RWPE2 (cell line): Measurements from ENCODE around the gene ABCG4.
"Not testable (repeated sequence)": the region's sequence is repeated elsewhere in the genome, so short reads cannot be mapped to it uniquely, and the experiment has no call there.

ENCODE experiments used
- ATAC-seq: fragments of 200-7000 bp; cut with Tn5 transposase; 3 replicates; pipeline ENCODE4 v1.9.1; 2021; ENCODE audit warnings: low read depth
- DNase-seq: peaks from one replicate; pipeline ENCODE4 v3.0.0-alpha.2; 2020; ENCODE audit warnings: low spot score
- H3K27ac ChIP-seq: fragments of 450-650 bp; 2 replicates; pipeline ENCODE4 v1.5.1; 2017; ENCODE audit warnings: mild to moderate bottlenecking; ENCODE audit not compliant: poor library complexity, severe bottlenecking
- H3K27me3 ChIP-seq: fragments of 250-450 bp; sonication (Bioruptor Pico); 2 replicates; pipeline ENCODE4 v1.5.1; 2021; ENCODE audit warnings: mild to moderate bottlenecking, moderate library complexity; ENCODE audit not compliant: insufficient read depth, poor library complexity, severe bottlenecking
- H3K36me3 ChIP-seq: fragments of 250-450 bp; sonication (Bioruptor Pico); 2 replicates; pipeline ENCODE4 v1.5.1; 2020; ENCODE audit warnings: low read depth, mild to moderate bottlenecking, moderate library complexity
- H3K4me1 ChIP-seq: fragments of 250-450 bp; sonication (Bioruptor Pico); 2 replicates; pipeline ENCODE4 v1.5.1; 2021; ENCODE audit warnings: mild to moderate bottlenecking, moderate library complexity; ENCODE audit not compliant: insufficient read depth, poor library complexity, severe bottlenecking
- H3K4me3 ChIP-seq: fragments of 250-450 bp; sonication (Bioruptor Pico); 2 replicates; pipeline ENCODE4 v1.5.1; 2021; ENCODE audit warnings: mild to moderate bottlenecking, moderate library complexity; ENCODE audit not compliant: severe bottlenecking
- H3K9me3 ChIP-seq: fragments of 250-450 bp; sonication (Bioruptor Pico); 2 replicates; pipeline ENCODE4 v1.5.1; 2021; ENCODE audit warnings: mild to moderate bottlenecking, moderate library complexity; ENCODE audit not compliant: severe bottlenecking
- TF ChIP-seq, protein P1 (sequence below): fragments of 450-650 bp; IDR thresholded peaks from one replicate; pipeline ENCODE4 v1.5.1; 2017; ENCODE audit warnings: mild to moderate bottlenecking, moderate library complexity; ENCODE audit not compliant: poor library complexity, severe bottlenecking

Gene ABCG4

DNA sequence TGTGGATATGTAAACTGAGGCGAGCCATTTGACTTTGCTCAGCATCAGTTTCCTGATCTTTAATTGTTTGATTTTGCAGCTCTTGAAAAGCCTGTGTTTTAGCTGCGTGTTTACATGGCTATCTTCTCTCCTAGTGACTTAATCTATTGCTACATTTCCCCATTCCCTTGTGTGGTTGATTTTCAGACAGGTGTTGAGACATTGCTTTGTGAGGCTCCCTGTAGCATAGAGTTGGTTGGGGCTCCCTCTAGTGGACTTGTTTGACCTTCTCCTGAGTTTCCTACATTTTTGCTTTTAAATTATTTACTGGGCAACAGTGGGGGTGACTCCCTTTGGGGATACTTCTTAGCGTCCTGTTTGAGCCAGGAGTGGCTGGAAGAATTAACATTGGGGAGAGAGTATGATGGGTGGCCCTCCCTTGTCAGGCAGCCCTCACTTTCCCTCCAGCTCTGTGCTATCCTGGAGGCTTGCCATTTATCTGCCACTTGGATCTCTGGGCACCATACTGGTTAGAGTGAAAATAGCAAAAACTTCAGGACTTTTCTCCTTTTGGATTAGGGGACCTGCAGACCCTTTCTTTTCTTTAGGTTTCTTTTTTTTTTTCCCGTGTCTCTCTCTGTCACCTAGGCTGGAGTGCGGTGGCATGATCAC lies 48.1 kb downstream of the ABCG4 start:
- no peaks in the 10 kb centered on the region for H3K36me3 ChIP-seq
- H3K27me3 ChIP-seq = no peaks in the 10 kb centered on the region
- TF ChIP-seq, protein P1, sequence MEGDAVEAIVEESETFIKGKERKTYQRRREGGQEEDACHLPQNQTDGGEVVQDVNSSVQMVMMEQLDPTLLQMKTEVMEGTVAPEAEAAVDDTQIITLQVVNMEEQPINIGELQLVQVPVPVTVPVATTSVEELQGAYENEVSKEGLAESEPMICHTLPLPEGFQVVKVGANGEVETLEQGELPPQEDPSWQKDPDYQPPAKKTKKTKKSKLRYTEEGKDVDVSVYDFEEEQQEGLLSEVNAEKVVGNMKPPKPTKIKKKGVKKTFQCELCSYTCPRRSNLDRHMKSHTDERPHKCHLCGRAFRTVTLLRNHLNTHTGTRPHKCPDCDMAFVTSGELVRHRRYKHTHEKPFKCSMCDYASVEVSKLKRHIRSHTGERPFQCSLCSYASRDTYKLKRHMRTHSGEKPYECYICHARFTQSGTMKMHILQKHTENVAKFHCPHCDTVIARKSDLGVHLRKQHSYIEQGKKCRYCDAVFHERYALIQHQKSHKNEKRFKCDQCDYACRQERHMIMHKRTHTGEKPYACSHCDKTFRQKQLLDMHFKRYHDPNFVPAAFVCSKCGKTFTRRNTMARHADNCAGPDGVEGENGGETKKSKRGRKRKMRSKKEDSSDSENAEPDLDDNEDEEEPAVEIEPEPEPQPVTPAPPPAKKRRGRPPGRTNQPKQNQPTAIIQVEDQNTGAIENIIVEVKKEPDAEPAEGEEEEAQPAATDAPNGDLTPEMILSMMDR = peak; percentile 90
- no peak for DNase-seq
- peak; percentile 89 for ATAC-seq
- H3K4me3 ChIP-seq = no peak overlapping the region
- no peak overlapping the region for H3K27ac ChIP-seq
- no peaks in the 10 kb centered on the region for H3K9me3 ChIP-seq
- H3K4me1 ChIP-seq = no peaks in the 10 kb centered on the region

DNA sequence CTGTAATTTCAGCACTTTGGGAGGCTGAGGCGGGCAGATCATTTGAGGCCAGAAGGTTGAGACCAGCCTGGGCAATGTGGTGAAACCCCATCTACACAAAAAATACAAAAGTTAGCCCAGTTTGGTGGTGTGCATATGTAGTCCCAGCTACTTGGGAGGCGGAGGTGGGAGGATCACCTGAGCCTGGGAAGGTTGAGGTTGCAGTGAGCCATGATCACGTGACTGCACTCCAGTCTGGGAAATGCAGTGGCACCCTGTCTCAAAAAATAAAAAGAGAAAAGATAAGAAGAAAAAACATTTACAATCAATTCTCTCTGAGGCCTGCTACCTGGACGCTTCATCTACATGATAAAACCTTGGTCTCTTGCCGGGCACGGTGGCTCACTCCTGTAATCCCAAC lies 50.1 kb downstream of the ABCG4 start:
- TF ChIP-seq, protein P1 = no peak
- DNase-seq = no peak
- Histone ChIP-seq H3K4me1 (no peaks in the 10 kb centered on the region), H3K27ac (no peak overlapping the region), H3K4me3 (no peak overlapping the region), H3K9me3 (no peaks in the 10 kb centered on the region), H3K36me3 (no peaks in the 10 kb centered on the region), H3K27me3 (no peaks in the 10 kb centered on the region)
- ATAC-seq = no peak

DNA sequence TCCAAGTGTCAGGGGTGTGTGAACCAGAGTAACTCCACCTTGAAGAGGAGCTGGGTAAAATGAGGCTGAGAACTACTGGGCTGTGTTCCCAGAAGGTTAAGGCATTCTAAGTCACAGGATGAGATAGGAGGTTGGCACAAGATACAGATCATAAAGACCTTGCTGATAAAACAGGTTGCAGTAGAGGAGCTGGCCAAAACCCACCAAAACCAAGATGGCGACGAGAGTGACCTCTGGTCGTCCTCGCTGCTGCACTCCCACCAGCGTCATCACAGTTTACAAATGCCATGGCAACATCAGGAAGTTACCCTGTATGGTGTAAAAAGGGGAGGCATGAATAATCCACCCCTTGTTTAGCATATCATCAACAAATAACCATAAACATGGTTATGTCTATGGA lies 52.4 kb downstream of the ABCG4 start:
- not testable (repeated sequence) for H3K9me3 ChIP-seq, H3K27ac ChIP-seq, H3K4me1 ChIP-seq, ATAC-seq, H3K27me3 ChIP-seq, H3K4me3 ChIP-seq, DNase-seq, H3K36me3 ChIP-seq

DNA sequence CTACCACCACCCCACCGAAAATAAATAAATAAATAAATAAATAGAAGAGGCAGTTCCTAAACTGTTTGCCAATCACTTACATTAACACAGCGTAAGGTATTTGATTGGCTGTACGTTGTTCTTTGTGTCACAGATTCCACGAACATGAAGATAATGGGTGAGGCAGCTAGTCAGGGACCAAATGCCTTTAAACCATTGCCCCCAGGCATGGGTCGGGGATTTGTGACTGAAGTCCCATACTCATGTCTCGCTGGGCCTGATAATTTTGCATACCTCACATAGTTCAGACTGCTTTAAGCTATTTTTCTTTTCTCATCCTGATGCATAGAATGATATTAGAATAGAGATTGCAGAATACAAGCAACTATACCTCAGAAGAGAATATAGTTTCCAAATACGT lies 53.7 kb downstream of the ABCG4 start:
- TF ChIP-seq, protein P1 = no peak
- no peak for ATAC-seq

DNA sequence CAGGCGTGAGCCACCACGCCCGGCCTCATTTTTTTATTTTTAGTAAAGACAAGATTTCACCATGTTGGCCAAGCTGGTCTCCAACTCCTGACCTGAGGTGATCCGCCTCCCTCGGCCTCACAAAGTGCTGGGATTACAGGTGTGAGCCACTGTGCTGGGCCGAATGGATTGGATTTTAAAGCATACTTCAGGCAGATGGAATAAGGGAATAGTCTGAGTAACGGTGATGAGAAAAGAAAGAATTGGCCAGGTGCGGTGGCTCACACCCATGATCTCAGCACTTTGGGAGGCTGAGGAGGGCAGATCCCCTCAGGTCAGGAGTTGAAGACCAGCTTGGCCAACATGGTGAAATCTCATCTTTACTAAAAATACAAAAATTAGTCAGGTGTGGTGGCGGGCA lies 55.2 kb downstream of the ABCG4 start:
- H3K36me3 ChIP-seq = no peaks in the 10 kb centered on the region

More for the DNA sequence above, 53.7 kb downstream of the ABCG4 start:
- Histone ChIP-seq H3K36me3 (no peaks in the 10 kb centered on the region), H3K4me1 (peaks cover 7% of the 10 kb centered on the region), H3K4me3 (no peak overlapping the region), H3K27me3 (no peaks in the 10 kb centered on the region), H3K27ac (no peak overlapping the region), H3K9me3 (no peaks in the 10 kb centered on the region)
- no peak for DNase-seq

More for the DNA sequence above, 55.2 kb downstream of the ABCG4 start:
- no peak for ATAC-seq
- peaks cover 9% of the 10 kb centered on the region for H3K4me1 ChIP-seq
- DNase-seq = no peak
- no peak overlapping the region for H3K4me3 ChIP-seq
- H3K9me3 ChIP-seq = no peaks in the 10 kb centered on the region
- H3K27me3 ChIP-seq = no peaks in the 10 kb centered on the region
- no peak overlapping the region for H3K27ac ChIP-seq
- TF ChIP-seq, protein P1 = no peak
